22Rv1 (cell line): ENCODE results near the gene GRM7.

Experiments
- CTCF ChIP-seq: fragments of 450-650 bp; IDR thresholded peaks from 2 replicates; pipeline ENCODE4 v1.5.1; 2017; ENCODE audit warnings: mild to moderate bottlenecking
- ZFX ChIP-seq: fragments of 450-650 bp; IDR thresholded peaks from 2 replicates; pipeline ENCODE4 v1.6.1; 2017; ENCODE audit warnings: antibody characterized with exemption, borderline replicate concordance

GRCh38 chr3:7607676-7608075, 746.8 kb downstream of the GRM7 start:
- TF ChIP-seq CTCF (no peak), ZFX (no peak)
